Keratinocyte (primary cell): ENCODE measurements around the gene GSTCD.

ENCODE experiments used
- CTCF ChIP-seq, 3 experiments: IDR thresholded peaks in 1 of 3; conservative IDR thresholded peaks in 1 of 3; optimal IDR thresholded peaks in 1 of 3; 2 replicates in 2 of 3; 3 replicates in 1 of 3; pipeline versions ENCODE3 to v1.5.1; 2011; ENCODE audit warnings: low read length in 3 of 3, mild to moderate bottlenecking in 3 of 3, moderate library complexity in 2 of 3, control low read depth in 1 of 3, inconsistent platforms in 1 of 3; ENCODE audit not compliant: insufficient read depth in 2 of 3; ENCODE audit errors: extremely low read depth in 1 of 3
- EZH2 ChIP-seq: IDR thresholded peaks from one replicate; pipeline ENCODE4 v1.6.1; 2012; ENCODE audit warnings: inconsistent platforms, mild to moderate bottlenecking, low read length, moderate library complexity

GRCh38 chr4:105784761-105785160 is 76.2 kb downstream of the GSTCD start:
- no peak for TF ChIP-seq CTCF (optimal IDR thresholded peaks at IDR 0.05 in 1 of 3, IDR thresholded peaks at IDR 0.05 in 1 of 3, conservative IDR thresholded peaks at IDR 0.05 in 1 of 3; ENCODE audit: extremely low read depth in 1 of 3, insufficient read depth in 2 of 3, low read length in 3 of 3)
- no peak for TF ChIP-seq EZH2
